HG02798 (cell line): ENCODE data around the gene PLXNA2.

Experiments
- ATAC-seq: cut with Tn5 transposase; IDR thresholded peaks from one replicate; pipeline ENCODE4 v1.9.1; 2021; ENCODE audit warnings: mild to moderate bottlenecking; ENCODE audit not compliant: unreplicated experiment, poor library complexity

PLXNA2 gene

GRCh38 chr1:208129060-208129459 is 115.1 kb downstream of the PLXNA2 start:
- ATAC-seq: no peak

- no peak for ATAC-seq
These were observed 116.2 kb downstream of the PLXNA2 start for GRCh38 chr1:208127792-208128529.

GRCh38 chr1:208127284-208127683 is 116.9 kb downstream of the PLXNA2 start:
- no peak for ATAC-seq

GRCh38 chr1:208126108-208126507 is 118.1 kb downstream of the PLXNA2 start:
- ATAC-seq: no peak

GRCh38 chr1:208122612-208123358 is 121.4 kb downstream of the PLXNA2 start:
- ATAC-seq: no peak

- no peak for ATAC-seq
These were observed 122.3 kb downstream of the PLXNA2 start for GRCh38 chr1:208121813-208122364.

- ATAC-seq: no peak
These were observed 123.8 kb downstream of the PLXNA2 start for GRCh38 chr1:208120431-208120790.

GRCh38 chr1:208118841-208119606 is 125.2 kb downstream of the PLXNA2 start:
- no peak for ATAC-seq

GRCh38 chr1:208118306-208118705 is 125.9 kb downstream of the PLXNA2 start:
- ATAC-seq: no peak

- no peak for ATAC-seq
These were observed 126.4 kb downstream of the PLXNA2 start for GRCh38 chr1:208117826-208118225.

GRCh38 chr1:208117409-208117808 is 126.8 kb downstream of the PLXNA2 start:
- no peak for ATAC-seq

GRCh38 chr1:208115924-208116640 is 128.1 kb downstream of the PLXNA2 start:
- ATAC-seq: no peak

- ATAC-seq: no peak
These were observed 131.2 kb downstream of the PLXNA2 start for GRCh38 chr1:208113011-208113410.

- ATAC-seq: no peak
These were observed 131.8 kb downstream of the PLXNA2 start for GRCh38 chr1:208112401-208112800.

- no peak for ATAC-seq
These were observed 132.5 kb downstream of the PLXNA2 start for GRCh38 chr1:208111646-208112190.

- no peak for ATAC-seq
These were observed 133.9 kb downstream of the PLXNA2 start for GRCh38 chr1:208110296-208110695.

GRCh38 chr1:208108646-208109330 is 135.4 kb downstream of the PLXNA2 start:
- ATAC-seq: no peak

GRCh38 chr1:208108213-208108608 is 136.0 kb downstream of the PLXNA2 start:
- ATAC-seq: no peak
